ENCODE results near the gene BNC2.

The BNC2 gene

GRCh38 chr9:16689351-16689938, 181.0 kb downstream of the BNC2 start:
- TF ChIP-seq CTCF (IDR thresholded peaks at IDR 0.05; ENCODE audit: low read depth, low read length): no peak
- DNase-seq (ENCODE audit: low read depth in 2 of 2): peak; percentile 41

GRCh38 chr9:16688814-16689213, 181.7 kb downstream of the BNC2 start:
- H3K4me3 ChIP-seq (replicated peaks in 1 of 2; ENCODE audit: low read depth in 2 of 2, low read length in 2 of 2): no peak overlapping the region
- DNase-seq (ENCODE audit: low read depth in 2 of 2): peak in 1 of 2 donors; percentile 61
- no peak for TF ChIP-seq CTCF (IDR thresholded peaks at IDR 0.05; ENCODE audit: low read depth, low read length)

More at GRCh38 chr9:16689351-16689938, 181.0 kb downstream of the BNC2 start:
- H3K4me3 ChIP-seq (replicated peaks in 1 of 2; ENCODE audit: low read depth in 2 of 2, low read length in 2 of 2): no peak overlapping the region

- peak in 1 of 2 donors; percentile 51 for DNase-seq (ENCODE audit: low read depth in 2 of 2)
- H3K4me3 ChIP-seq (replicated peaks in 1 of 2; ENCODE audit: low read depth in 2 of 2, low read length in 2 of 2): no peak overlapping the region
- no peak for TF ChIP-seq CTCF (IDR thresholded peaks at IDR 0.05; ENCODE audit: low read depth, low read length)
Measured at GRCh38 chr9:16687678-16688369, 182.6 kb downstream of the BNC2 start.

GRCh38 chr9:16683326-16683725, 187.1 kb downstream of the BNC2 start:
- DNase-seq (ENCODE audit: low read depth in 2 of 2): peak in 1 of 2 donors; percentile 45
- no peak for TF ChIP-seq CTCF (IDR thresholded peaks at IDR 0.05; ENCODE audit: low read depth, low read length)
- no peak overlapping the region for H3K4me3 ChIP-seq (replicated peaks in 1 of 2; ENCODE audit: low read depth in 2 of 2, low read length in 2 of 2)

- DNase-seq (ENCODE audit: low read depth in 2 of 2): no peak
- H3K4me3 ChIP-seq (replicated peaks in 1 of 2; ENCODE audit: low read depth in 2 of 2, low read length in 2 of 2): no peak overlapping the region
- no peak for TF ChIP-seq CTCF (IDR thresholded peaks at IDR 0.05; ENCODE audit: low read depth, low read length)
Measured at GRCh38 chr9:16682273-16682672, 188.2 kb downstream of the BNC2 start.

- H3K4me3 ChIP-seq (replicated peaks in 1 of 2; ENCODE audit: low read depth in 2 of 2, low read length in 2 of 2): no peak overlapping the region
- no peak for DNase-seq (ENCODE audit: low read depth in 2 of 2)
- no peak for TF ChIP-seq CTCF (IDR thresholded peaks at IDR 0.05; ENCODE audit: low read depth, low read length)
Measured at GRCh38 chr9:16681652-16681987, 188.8 kb downstream of the BNC2 start.
